Spleen (tissue), 11 donors: ENCODE data around the gene MISP. TPM values are rescaled to one million over a fixed set of nuclear protein-coding genes. Genes with fewer than 3 reads are reported as not detected.
A peak's percentile ranks its signal among the peaks of the same experiment; 100 is the strongest.

Experiments used
- DNase-seq: peaks from one replicate; pipeline ENCODE4 v3.0.0-alpha.2; 2020
- H3K27ac ChIP-seq, 8 donors: fragments of 200-600 bp; sonication (generic) in 7 of 8; 1 replicate in 4 of 8; 2 replicates in 4 of 8; pipeline versions ENCODE4 v1.5.0 to v1.8.0; 2016 to 2021; ENCODE audit warnings: inconsistent platforms in 4 of 8, mild to moderate bottlenecking in 4 of 8, moderate library complexity in 1 of 8
- H3K27me3 ChIP-seq, 7 donors: fragments of 200-600 bp; sonication (generic) in 6 of 7; replicated peaks in 1 of 7; 1 replicate in 4 of 7; 2 replicates in 3 of 7; pipeline versions ENCODE4 v1.5.0 to v1.8.0; 2016 to 2021; ENCODE audit warnings: inconsistent platforms in 3 of 7, mild to moderate bottlenecking in 1 of 7
- H3K36me3 ChIP-seq, 6 donors: fragments of 200-600 bp; sonication (generic) in 5 of 6; 1 replicate in 4 of 6; 2 replicates in 2 of 6; pipeline versions ENCODE4 v1.5.0 to v1.8.0; 2016 to 2021; ENCODE audit warnings: inconsistent platforms in 2 of 6
- H3K4me1 ChIP-seq, 6 donors: fragments of 200-600 bp; sonication (generic) in 5 of 6; 1 replicate in 3 of 6; 2 replicates in 3 of 6; pipeline versions ENCODE4 v1.5.0 to v1.8.0; 2016 to 2021; ENCODE audit warnings: inconsistent platforms in 3 of 6
- H3K4me3 ChIP-seq, 8 donors: fragments of 200-600 bp; sonication (generic) in 7 of 8; 1 replicate in 4 of 8; 2 replicates in 4 of 8; pipeline versions ENCODE4 v1.5.0 to v1.8.0; 2016 to 2021; ENCODE audit warnings: inconsistent platforms in 4 of 8, mild to moderate bottlenecking in 4 of 8, moderate library complexity in 2 of 8
- H3K9me3 ChIP-seq, 8 donors: fragments of 200-600 bp; sonication (generic) in 7 of 8; 1 replicate in 4 of 8; 2 replicates in 4 of 8; pipeline versions ENCODE4 v1.5.0 to v1.8.0; 2016 to 2021; ENCODE audit warnings: inconsistent platforms in 4 of 8
- POLR2A ChIP-seq, 3 donors: fragments of 450-650 bp; IDR thresholded peaks; one replicate each; pipeline ENCODE4 v1.5.1; 2017; ENCODE audit warnings: antibody characterized with exemption in 3 of 3, mild to moderate bottlenecking in 1 of 3
- POLR2AphosphoS5 ChIP-seq, 3 donors: sonication (generic); formaldehyde crosslinking; IDR thresholded peaks; one replicate each; pipeline ENCODE4 v1.5.1; 2017; ENCODE audit warnings: antibody characterized with exemption in 3 of 3
- WGBS, 5 donors: extraction: QIAGEN DNeasy Blood & Tissue Kit in 3 of 5; methylation state at CpG; one replicate each; pipeline versions ENCODE4 v1.1.5 to v1.1.7; 2013 to 2018; 5-methylcytosine and 5-hydroxymethylcytosine counted together
- intact Hi-C: fragments of 100-400 bp; cut with DNase I; formaldehyde crosslinking; loops from one replicate; pipeline ENCODE4 v1.15.0; 2023; ENCODE audit warnings: low total_unique reads
- polyA plus RNA-seq, 3 donors: library from polyadenylated mRNA; stranded (reverse); fragments of 200-250 nt; gene quantifications; one replicate each; pipeline ENCODE4 v1.2.1, GENCODE V29; 2013
- total RNA-seq, 7 donors: library from RNA; depleted of rRNA in 3 of 7; stranded (reverse); fragments of >200 nt in 3 of 7; fragmentation: NEBNext Ultra II Directional in 4 of 7; extraction: Animal tissue kit (Norgen Biotek cat#: 25700) in 4 of 7; gene quantifications; one replicate each; pipeline versions ENCODE4 v1.1.0 to v1.2.1, GENCODE V29; 2016 to 2021
- TF ChIP-seq, protein P1 (sequence below), 11 experiments: fragments of 200-600 bp in 7 of 11; fragments of 450-650 bp in 4 of 11; sonication (generic) in 4 of 11; IDR thresholded peaks in 8 of 11; conservative IDR thresholded peaks in 3 of 11; 1 replicate in 7 of 11; 2 replicates in 4 of 11; pipeline versions ENCODE4 v1.4.0 to v1.8.0; 2016 to 2021; ENCODE audit warnings: antibody characterized with exemption in 11 of 11, inconsistent platforms in 4 of 11, mild to moderate bottlenecking in 1 of 11
- donor health status: healthy with polysubstance abuse.
- donor health status: DM: no; HTN: no; CAD: no; lungs with moderate emphysema.
- donor health status: DM: no; HTN: no; CAD: no.
- donor health status: Bipolar disorder and iron deficiency.
- donor health status: healthy.
- donor health status: DM: no; HTN: no; CAD: no.
- donor health status: DM: yes; HTN: yes; CAD: no.

Gene MISP
- total and polyA plus RNA-seq, 10 donors, result 0.13 TPM; not detected in 9

DNA sequence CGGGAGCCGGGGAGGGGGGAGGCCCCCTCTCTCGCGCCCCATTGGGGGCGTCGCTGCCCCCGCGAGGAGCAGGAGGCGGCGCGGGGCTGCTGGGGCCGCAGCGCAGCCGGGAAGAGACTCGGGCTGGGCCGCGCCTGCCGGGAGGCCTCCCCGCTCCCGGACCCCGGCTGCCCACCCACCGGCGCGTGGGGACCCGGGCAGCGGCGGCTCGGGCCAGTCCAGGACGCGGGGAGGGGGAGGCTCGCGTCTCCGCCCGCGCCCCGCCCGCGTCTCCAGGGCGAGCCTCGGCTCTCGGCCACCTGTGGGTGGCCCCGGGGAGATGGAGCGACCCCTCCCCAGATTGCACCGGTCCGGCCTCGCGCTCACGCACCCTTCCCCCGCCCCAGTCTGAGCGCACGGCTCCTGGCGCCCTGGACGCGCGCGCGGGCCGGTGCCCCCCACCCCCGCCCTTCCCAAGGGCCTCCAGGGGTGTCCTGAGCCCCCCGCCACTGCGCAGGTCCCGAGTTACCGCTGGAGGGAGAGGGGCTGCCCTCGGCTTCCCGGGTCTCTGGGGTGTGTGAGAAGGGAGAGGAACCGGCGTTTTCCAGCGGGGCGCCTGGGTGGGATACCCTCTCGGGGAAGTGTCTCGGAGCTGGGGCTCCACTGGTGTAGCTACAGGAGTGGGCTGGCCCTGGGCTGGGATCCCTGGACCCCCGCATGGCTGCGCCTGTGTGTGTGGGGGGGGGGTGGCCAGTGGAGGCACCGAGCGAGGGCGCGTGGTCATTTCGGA lies 41.5 kb upstream of the MISP start:
- Histone ChIP-seq H3K9me3 (peaks cover 0 to 8% (median 0%) of the 10 kb centered on the region in 8 donors), H3K4me3 (peak overlapping the region; percentile 25 to 74 (median 46)), H3K27me3 (peaks cover 0 to 54% (median 21%) of the 10 kb centered on the region in 7 donors), H3K27ac (peak overlapping the region in 7 of 8 donors; percentile 53 to 83 (median 72)), H3K4me1 (peaks cover 2 to 39% (median 19%) of the 10 kb centered on the region in 6 donors), H3K36me3 (no peaks in the 10 kb centered on the region)
- intact Hi-C loops, result no loop called here
- no peak for TF ChIP-seq POLR2AphosphoS5 (IDR thresholded peaks at IDR 0.05)
- no peak for TF ChIP-seq POLR2A (IDR thresholded peaks at IDR 0.05)
- DNase-seq, result no peak
- 5 to 28% (median 9%) methylated on average over 12 to 78 of the region's 78 CpGs for WGBS, 5 donors

DNA sequence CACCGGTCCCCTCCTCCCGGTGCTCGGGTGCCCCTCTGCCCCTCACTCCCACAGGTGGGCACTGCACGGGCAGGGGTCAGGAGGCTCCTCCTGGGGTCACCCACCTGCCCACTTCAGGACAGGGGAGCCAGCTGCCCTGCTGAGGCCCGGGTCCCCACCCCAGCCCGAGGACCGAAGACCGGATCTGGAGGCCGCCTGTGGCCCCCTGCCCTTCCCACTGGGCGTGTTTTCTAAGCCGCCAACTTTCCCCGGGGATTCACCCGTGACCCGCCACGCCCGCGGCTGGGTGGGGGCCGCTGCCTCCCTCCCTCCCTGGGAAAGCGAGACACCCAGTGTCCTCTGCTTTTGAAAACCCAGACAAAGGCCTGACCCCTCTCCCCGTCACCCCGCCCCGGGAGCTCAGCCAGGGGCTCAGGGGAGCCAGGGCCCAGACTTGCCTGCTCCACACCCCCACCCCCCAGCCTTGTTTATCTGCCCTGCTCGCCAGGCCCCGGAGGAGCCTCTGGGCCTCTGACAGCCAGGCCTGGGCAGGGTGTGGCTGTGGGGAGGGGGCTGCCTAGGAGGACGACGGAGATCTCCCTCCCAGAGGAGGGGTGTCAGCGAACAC lies 40.8 kb upstream of the MISP start:
- no peak for DNase-seq
- Histone ChIP-seq H3K4me3 (peak overlapping the region; percentile 25 to 74 (median 46)), H3K4me1 (peaks cover 0 to 33% (median 15%) of the 10 kb centered on the region in 6 donors), H3K9me3 (peaks cover 0 to 9% (median under 1%) of the 10 kb centered on the region in 8 donors), H3K27ac (peak overlapping the region; percentile 15 to 83 (median 70)), H3K36me3 (no peaks in the 10 kb centered on the region), H3K27me3 (peaks cover 0 to 47% (median 21%) of the 10 kb centered on the region in 7 donors)
- WGBS, 5 donors, result 32 to 49% (median 47%) methylated on average over 18 to 27 of the region's 27 CpGs
- TF ChIP-seq POLR2A (IDR thresholded peaks at IDR 0.05) (no peak), POLR2AphosphoS5 (IDR thresholded peaks at IDR 0.05) (peak in 1 of 3 donors; percentile 30)
- TF ChIP-seq, protein P1, sequence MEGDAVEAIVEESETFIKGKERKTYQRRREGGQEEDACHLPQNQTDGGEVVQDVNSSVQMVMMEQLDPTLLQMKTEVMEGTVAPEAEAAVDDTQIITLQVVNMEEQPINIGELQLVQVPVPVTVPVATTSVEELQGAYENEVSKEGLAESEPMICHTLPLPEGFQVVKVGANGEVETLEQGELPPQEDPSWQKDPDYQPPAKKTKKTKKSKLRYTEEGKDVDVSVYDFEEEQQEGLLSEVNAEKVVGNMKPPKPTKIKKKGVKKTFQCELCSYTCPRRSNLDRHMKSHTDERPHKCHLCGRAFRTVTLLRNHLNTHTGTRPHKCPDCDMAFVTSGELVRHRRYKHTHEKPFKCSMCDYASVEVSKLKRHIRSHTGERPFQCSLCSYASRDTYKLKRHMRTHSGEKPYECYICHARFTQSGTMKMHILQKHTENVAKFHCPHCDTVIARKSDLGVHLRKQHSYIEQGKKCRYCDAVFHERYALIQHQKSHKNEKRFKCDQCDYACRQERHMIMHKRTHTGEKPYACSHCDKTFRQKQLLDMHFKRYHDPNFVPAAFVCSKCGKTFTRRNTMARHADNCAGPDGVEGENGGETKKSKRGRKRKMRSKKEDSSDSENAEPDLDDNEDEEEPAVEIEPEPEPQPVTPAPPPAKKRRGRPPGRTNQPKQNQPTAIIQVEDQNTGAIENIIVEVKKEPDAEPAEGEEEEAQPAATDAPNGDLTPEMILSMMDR (IDR thresholded peaks at IDR 0.05 in 8 of 11, conservative IDR thresholded peaks at IDR 0.05 in 3 of 11), result no peak
- intact Hi-C loops, result no loop called here

GRCh38 chr19:710767-711166 lies 40.1 kb upstream of the MISP start:
- Histone ChIP-seq H3K27ac (peak overlapping the region in 6 of 8 donors; percentile 14 to 83 (median 72)), H3K27me3 (peaks cover 0 to 44% (median 21%) of the 10 kb centered on the region in 7 donors), H3K9me3 (peaks cover 0 to 16% (median 7%) of the 10 kb centered on the region in 8 donors), H3K4me1 (peaks cover 0 to 33% (median 15%) of the 10 kb centered on the region in 6 donors), H3K36me3 (peaks cover 0 to 6% (median 0%) of the 10 kb centered on the region in 6 donors), H3K4me3 (peak overlapping the region in 1 of 8 donors; percentile 74)
- intact Hi-C loops, result no loop called here
- no peak for DNase-seq
- no peak for TF ChIP-seq POLR2A (IDR thresholded peaks at IDR 0.05)
- TF ChIP-seq, protein P1 (IDR thresholded peaks at IDR 0.05 in 8 of 11, conservative IDR thresholded peaks at IDR 0.05 in 3 of 11), result no peak
- no peak for TF ChIP-seq POLR2AphosphoS5 (IDR thresholded peaks at IDR 0.05)
- 68 to 85% (median 79%) methylated on average over 21 of the region's 21 CpGs for WGBS, 5 donors

- DNase-seq, result no peak
- 82 to 90% (median 87%) methylated on average over 8 of the region's 8 CpGs for WGBS, 5 donors
- H3K27me3 ChIP-seq, result peaks cover 0 to 44% (median 21%) of the 10 kb centered on the region in 7 donors
- intact Hi-C loops, result no loop called here
- TF ChIP-seq POLR2AphosphoS5 (IDR thresholded peaks at IDR 0.05), result no peak
- TF ChIP-seq, protein P1 (IDR thresholded peaks at IDR 0.05 in 8 of 11, conservative IDR thresholded peaks at IDR 0.05 in 3 of 11), result no peak
- no peak for TF ChIP-seq POLR2A (IDR thresholded peaks at IDR 0.05)
- peaks cover 0 to 6% (median 0%) of the 10 kb centered on the region in 6 donors for H3K36me3 ChIP-seq
- peak overlapping the region in 4 of 8 donors; percentile 14 to 83 (median 69) for H3K27ac ChIP-seq
- H3K4me3 ChIP-seq, result no peak overlapping the region
- H3K4me1 ChIP-seq, result peaks cover 0 to 33% (median 15%) of the 10 kb centered on the region in 6 donors
- H3K9me3 ChIP-seq, result peaks cover 0 to 17% (median 8%) of the 10 kb centered on the region in 8 donors
These were observed 39.7 kb upstream of the MISP start for GRCh38 chr19:711254-711653.
